Parathyroid adenoma (tissue), 2 donors: ENCODE data around the gene USF1.

Experiments
- H2AFZ ChIP-seq: fragments of 300-600 bp; sonication (generic); one replicate; pipeline ENCODE4 v1.7.0; 2017; ENCODE audit warnings: antibody characterized with exemption, mild to moderate bottlenecking
- H3K27ac ChIP-seq: fragments of 300-600 bp; sonication (generic); one replicate; pipeline ENCODE4 v1.7.0; 2017
- H3K27me3 ChIP-seq: fragments of 300-600 bp; sonication (generic); one replicate; pipeline ENCODE4 v1.7.0; 2017; ENCODE audit warnings: low read length; ENCODE audit not compliant: control insufficient read depth, insufficient read depth
- H3K36me3 ChIP-seq: fragments of 300-600 bp; sonication (generic); one replicate; pipeline ENCODE4 v1.7.0; 2017; ENCODE audit warnings: low read length; ENCODE audit not compliant: control insufficient read depth, insufficient read depth
- H3K4me1 ChIP-seq: fragments of 300-600 bp; sonication (generic); one replicate; pipeline ENCODE4 v1.7.0; 2017; ENCODE audit warnings: control low read depth
- H3K4me2 ChIP-seq: fragments of 300-600 bp; sonication (generic); one replicate; pipeline ENCODE4 v1.7.0; 2017; ENCODE audit warnings: low read length
- H3K4me3 ChIP-seq: fragments of 300-600 bp; sonication (generic); one replicate; pipeline ENCODE4 v1.7.0; 2017; ENCODE audit warnings: low read depth, low read length
- H3K79me2 ChIP-seq: fragments of 300-600 bp; sonication (generic); one replicate; pipeline ENCODE4 v1.7.0; 2017; ENCODE audit warnings: control low read depth
- H3K9ac ChIP-seq: fragments of 300-600 bp; sonication (generic); one replicate; pipeline ENCODE4 v1.7.0; 2017; ENCODE audit warnings: mild to moderate bottlenecking
- H3K9me3 ChIP-seq: fragments of 300-600 bp; sonication (generic); one replicate; pipeline ENCODE4 v1.7.0; 2017; ENCODE audit warnings: low read length; ENCODE audit not compliant: control insufficient read depth
- TF ChIP-seq, protein P1 (sequence below): fragments of 300-600 bp; sonication (generic); IDR thresholded peaks from one replicate; pipeline ENCODE4 v1.7.0; 2017; ENCODE audit warnings: antibody characterized with exemption, mild to moderate bottlenecking
- donor health status: primary hyperparathyroidism.

The USF1 gene

DNA sequence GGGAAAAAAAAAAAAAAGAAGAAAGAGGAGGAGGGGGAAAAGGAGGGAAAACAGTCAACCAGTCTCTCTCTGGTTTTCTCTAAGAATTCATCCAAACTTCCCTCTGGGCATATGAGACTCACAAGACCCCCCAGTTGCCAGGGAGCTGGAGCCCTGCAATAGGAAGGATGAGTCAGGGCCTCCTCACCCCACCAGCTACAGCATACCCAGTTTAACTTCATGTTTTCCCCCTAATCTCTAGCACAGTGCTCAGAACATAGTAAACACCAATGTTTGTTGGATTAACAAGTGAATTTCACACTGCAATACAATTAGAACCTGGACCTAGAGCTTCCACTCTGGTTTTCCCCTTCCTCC, 32.7 kb downstream of the USF1 start:
- H3K9ac ChIP-seq = no peak overlapping the region
- H3K9me3 ChIP-seq = no peaks in the 10 kb centered on the region
- peak overlapping the region; percentile 42 for H3K4me3 ChIP-seq
- H3K27me3 ChIP-seq = no peaks in the 10 kb centered on the region
- H3K4me2 ChIP-seq = peak overlapping the region; percentile 43
- peak overlapping the region; percentile 92 for H3K27ac ChIP-seq
- H2AFZ ChIP-seq = peak overlapping the region; percentile 68
- H3K79me2 ChIP-seq = peaks cover 5% of the 10 kb centered on the region
- no peaks in the 10 kb centered on the region for H3K36me3 ChIP-seq
- TF ChIP-seq, protein P1, sequence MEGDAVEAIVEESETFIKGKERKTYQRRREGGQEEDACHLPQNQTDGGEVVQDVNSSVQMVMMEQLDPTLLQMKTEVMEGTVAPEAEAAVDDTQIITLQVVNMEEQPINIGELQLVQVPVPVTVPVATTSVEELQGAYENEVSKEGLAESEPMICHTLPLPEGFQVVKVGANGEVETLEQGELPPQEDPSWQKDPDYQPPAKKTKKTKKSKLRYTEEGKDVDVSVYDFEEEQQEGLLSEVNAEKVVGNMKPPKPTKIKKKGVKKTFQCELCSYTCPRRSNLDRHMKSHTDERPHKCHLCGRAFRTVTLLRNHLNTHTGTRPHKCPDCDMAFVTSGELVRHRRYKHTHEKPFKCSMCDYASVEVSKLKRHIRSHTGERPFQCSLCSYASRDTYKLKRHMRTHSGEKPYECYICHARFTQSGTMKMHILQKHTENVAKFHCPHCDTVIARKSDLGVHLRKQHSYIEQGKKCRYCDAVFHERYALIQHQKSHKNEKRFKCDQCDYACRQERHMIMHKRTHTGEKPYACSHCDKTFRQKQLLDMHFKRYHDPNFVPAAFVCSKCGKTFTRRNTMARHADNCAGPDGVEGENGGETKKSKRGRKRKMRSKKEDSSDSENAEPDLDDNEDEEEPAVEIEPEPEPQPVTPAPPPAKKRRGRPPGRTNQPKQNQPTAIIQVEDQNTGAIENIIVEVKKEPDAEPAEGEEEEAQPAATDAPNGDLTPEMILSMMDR = no peak
- peaks cover 11% of the 10 kb centered on the region for H3K4me1 ChIP-seq

- no peaks in the 10 kb centered on the region for H3K9me3 ChIP-seq
- no peaks in the 10 kb centered on the region for H3K36me3 ChIP-seq
- peaks cover 11% of the 10 kb centered on the region for H3K4me1 ChIP-seq
- H3K27ac ChIP-seq = no peak overlapping the region
- no peak overlapping the region for H3K4me2 ChIP-seq
- H3K4me3 ChIP-seq = no peak overlapping the region
- H3K79me2 ChIP-seq = peaks cover 10% of the 10 kb centered on the region
- no peak overlapping the region for H2AFZ ChIP-seq
- TF ChIP-seq, protein P1 = no peak
- H3K9ac ChIP-seq = no peak overlapping the region
- no peaks in the 10 kb centered on the region for H3K27me3 ChIP-seq
Measured at GRCh38 chr1:161012420-161012819, 33.4 kb downstream of the USF1 start.

DNA sequence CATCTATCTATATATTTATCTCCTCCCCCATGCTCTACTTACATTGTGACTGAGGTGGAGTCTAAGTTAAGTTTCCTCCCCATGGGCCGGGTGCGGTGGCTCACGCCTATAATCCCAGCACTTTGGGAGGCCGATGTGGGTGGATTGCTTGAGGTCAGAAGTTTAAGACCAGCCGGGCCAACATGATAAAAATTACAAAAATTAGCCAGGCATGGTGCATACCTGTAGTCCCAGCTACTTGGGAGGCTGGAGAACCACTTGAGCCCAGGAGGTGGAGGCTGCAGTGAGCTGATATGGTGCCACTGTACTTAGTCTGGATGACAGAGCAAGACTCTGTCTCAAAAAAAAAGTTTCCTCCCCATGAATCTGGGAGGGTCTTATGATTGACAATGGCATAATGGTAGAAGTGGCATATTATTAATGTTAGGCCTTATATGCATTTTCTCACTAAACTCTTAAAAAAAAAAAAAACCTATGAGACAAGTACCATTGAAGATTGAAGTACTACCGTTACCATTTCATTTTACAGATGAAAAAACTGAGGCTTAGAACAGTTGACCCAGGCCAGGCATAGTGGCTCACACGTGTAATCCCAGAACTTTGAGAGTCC, 36.1 kb downstream of the USF1 start:
- H3K9me3 ChIP-seq = no peaks in the 10 kb centered on the region
- no peaks in the 10 kb centered on the region for H3K36me3 ChIP-seq
- no peak overlapping the region for H3K4me3 ChIP-seq
- H3K4me1 ChIP-seq = peaks cover 11% of the 10 kb centered on the region
- peaks cover 13% of the 10 kb centered on the region for H3K79me2 ChIP-seq
- H3K27me3 ChIP-seq = no peaks in the 10 kb centered on the region
- TF ChIP-seq, protein P1 = no peak
- H3K9ac ChIP-seq = no peak overlapping the region
- H3K27ac ChIP-seq = no peak overlapping the region
- no peak overlapping the region for H2AFZ ChIP-seq
- H3K4me2 ChIP-seq = no peak overlapping the region

DNA sequence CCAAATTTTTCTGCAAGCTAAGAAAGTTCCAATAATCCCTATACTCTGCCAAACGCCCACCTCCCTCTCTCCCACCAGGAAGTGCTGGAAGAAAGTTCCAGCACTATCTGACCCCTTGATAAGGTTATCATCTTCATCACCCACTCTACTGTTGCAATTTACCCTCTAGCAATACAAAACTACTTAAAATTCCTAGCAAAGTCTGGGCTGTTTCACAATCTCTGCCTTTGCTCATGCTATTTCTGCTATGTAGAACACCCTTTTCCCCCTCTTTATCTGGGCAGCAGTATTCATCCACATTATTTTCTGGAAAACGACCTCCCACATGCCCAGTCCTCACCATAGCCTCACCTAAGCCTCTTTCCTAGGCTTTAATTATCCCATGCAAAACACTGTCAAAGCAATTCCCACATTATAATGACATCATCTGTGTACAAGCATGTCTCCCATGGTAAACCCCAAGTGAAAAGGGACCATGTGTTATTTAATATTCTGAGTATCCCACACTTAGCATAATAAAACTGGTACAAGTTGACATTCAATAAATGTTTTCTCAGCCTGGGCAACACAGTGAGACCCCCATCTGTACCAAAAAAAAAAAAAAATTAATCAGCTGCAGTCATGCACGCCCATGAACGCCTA, 36.8 kb downstream of the USF1 start:
- peaks cover 6% of the 10 kb centered on the region for H3K4me1 ChIP-seq
- no peak overlapping the region for H3K27ac ChIP-seq
- peak overlapping the region; percentile 13 for H3K4me2 ChIP-seq
- no peaks in the 10 kb centered on the region for H3K36me3 ChIP-seq
- peaks cover 11% of the 10 kb centered on the region for H3K79me2 ChIP-seq
- H3K9ac ChIP-seq = no peak overlapping the region
- TF ChIP-seq, protein P1 = no peak
- no peaks in the 10 kb centered on the region for H3K9me3 ChIP-seq
- no peak overlapping the region for H2AFZ ChIP-seq
- no peaks in the 10 kb centered on the region for H3K27me3 ChIP-seq
- no peak overlapping the region for H3K4me3 ChIP-seq

GRCh38 chr1:161007369-161007768, 38.4 kb downstream of the USF1 start:
- Histone ChIP-seq H3K4me1 (no peaks in the 10 kb centered on the region), H3K27ac (no peak overlapping the region), H3K9ac (no peak overlapping the region), H3K4me3 (no peak overlapping the region), H2AFZ (no peak overlapping the region), H3K79me2 (peaks cover 12% of the 10 kb centered on the region), H3K4me2 (no peak overlapping the region), H3K36me3 (no peaks in the 10 kb centered on the region), H3K9me3 (no peaks in the 10 kb centered on the region), H3K27me3 (no peaks in the 10 kb centered on the region)
- TF ChIP-seq, protein P1 = no peak
